Heart left ventricle (tissue), 16 donors: Measurements from ENCODE around the gene CRIP3. TPM values are rescaled to one million over a fixed set of nuclear protein-coding genes. Genes with fewer than 3 reads are reported as not detected.

ENCODE experiments used
- ATAC-seq, 4 donors: fragments of 200-7000 bp; cut with Tn5 transposase; one replicate each; pipeline ENCODE4 v1.9.1; 2020 to 2022; ENCODE audit warnings: moderate library complexity in 4 of 4, mild to moderate bottlenecking in 3 of 4, moderate number of reproducible peaks in 1 of 4
- DNase-seq, 5 donors: peaks; one replicate each; pipeline ENCODE4 v3.0.0-alpha.2; 2020
- H3K27ac ChIP-seq, 12 donors: fragments of 200-600 bp; sonication (generic) in 4 of 12; one replicate each; pipeline versions ENCODE4 v1.5.0 to v1.8.0; 2016 to 2022; ENCODE audit warnings: mild to moderate bottlenecking in 2 of 12
- H3K27me3 ChIP-seq, 9 donors: fragments of 200-600 bp; sonication (generic) in 2 of 9; one replicate each; pipeline versions ENCODE4 v1.5.1 to v1.8.0; 2016 to 2022; ENCODE audit warnings: mild to moderate bottlenecking in 3 of 9
- H3K36me3 ChIP-seq, 9 donors: fragments of 200-600 bp; sonication (generic) in 2 of 9; one replicate each; pipeline versions ENCODE4 v1.5.0 to v1.8.0; 2018 to 2022; ENCODE audit warnings: mild to moderate bottlenecking in 2 of 9
- H3K4me1 ChIP-seq, 12 donors: fragments of 200-600 bp; sonication (generic) in 4 of 12; one replicate each; pipeline versions ENCODE4 v1.5.0 to v1.8.0; 2016 to 2022; ENCODE audit warnings: mild to moderate bottlenecking in 3 of 12
- H3K4me3 ChIP-seq, 12 donors: fragments of 200-600 bp; sonication (generic) in 4 of 12; one replicate each; pipeline versions ENCODE4 v1.5.0 to v1.8.0; 2017 to 2022; ENCODE audit warnings: mild to moderate bottlenecking in 9 of 12, moderate library complexity in 4 of 12
- H3K9me3 ChIP-seq, 12 donors: fragments of 200-600 bp; sonication (generic) in 4 of 12; one replicate each; pipeline versions ENCODE4 v1.5.0 to v1.8.0; 2016 to 2022; ENCODE audit warnings: mild to moderate bottlenecking in 1 of 12
- POLR2A ChIP-seq, 2 donors: fragments of 450-650 bp; IDR thresholded peaks; one replicate each; pipeline ENCODE4 v1.6.1; 2017; ENCODE audit warnings: antibody characterized with exemption in 2 of 2, mild to moderate bottlenecking in 2 of 2, moderate library complexity in 2 of 2
- WGBS, 4 donors: extraction: QIAGEN DNeasy Blood & Tissue Kit in 2 of 4; methylation state at CpG; one replicate each; pipeline versions ENCODE4 v1.1.5 to v1.1.7; 2013 to 2018; 5-methylcytosine and 5-hydroxymethylcytosine counted together
- intact Hi-C, 10 donors: fragments of 100-400 bp; cut with DNase I; formaldehyde crosslinking; loops; one replicate each; pipeline versions ENCODE4 v1.11.1 to v1.14.2; 2022
- polyA plus RNA-seq, 2 donors: library from polyadenylated mRNA; stranded (reverse); fragments of 200-250 nt; gene quantifications; one replicate each; pipeline ENCODE4 v1.2.3, GENCODE V29; 2013
- total RNA-seq, 9 donors: library from RNA; depleted of rRNA in 2 of 9; stranded (reverse); fragments of >200 nt in 2 of 9; fragmentation: NEBNext Ultra II Directional in 3 of 9; extraction: Animal tissue kit (Norgen Biotek cat#: 25700) in 3 of 9; gene quantifications; one replicate each; pipeline versions ENCODE4 v1.1.0 to v1.2.4, GENCODE V29; 2016 to 2023
- TF ChIP-seq, protein P1 (sequence below), 12 donors: fragments of 200-600 bp; sonication (generic) in 4 of 12; IDR thresholded peaks; one replicate each; pipeline versions ENCODE4 v1.5.0 to v1.8.0; 2018 to 2022; ENCODE audit warnings: antibody characterized with exemption in 12 of 12, mild to moderate bottlenecking in 5 of 12
- donor health status: ischemic (EF 13 %, LVEDD 7.1; RV severe dilation, severe dysfunction).
- donor health status: healthy with polysubstance abuse.
- donor health status: DM: no; HTN: yes; CAD: no.
- donor health status: DM: no; HTN: no; CAD: no.
- donor health status: ischemic (EF 25% LVEDD 6.9; RV normal size, moderate dysfunction).
- donor health status: ischemic (EF 25% LVEDD 5.7; RV mildly dilated, moderate dysfunction).
- donor health status: healthy.
- donor health status: DM: yes; HTN: yes; CAD: no.
- donor health status: ischemic (EF 35%, LVEDD 5.7; RV mildly dilated, moderate dysfunction).
- donor health status: nonischemic (EF 11% LVEDD 7.7; RV severe dilation, severe dysfunction).
- donor health status: DM: yes; HTN: yes; CAD: no.
- donor health status: PGD.
- donor health status: ischemic (EF 29% LVEDD 5.4; RV normal size, mild dysfunction).
- donor health status: nonischemic (EF 23%, LVEDD 6.1; RV moderate dilation, normal function).

CRIP3 gene
- total and polyA plus RNA-seq, 11 donors: 3.6 to 66.7 (median 20.9) TPM

DNA sequence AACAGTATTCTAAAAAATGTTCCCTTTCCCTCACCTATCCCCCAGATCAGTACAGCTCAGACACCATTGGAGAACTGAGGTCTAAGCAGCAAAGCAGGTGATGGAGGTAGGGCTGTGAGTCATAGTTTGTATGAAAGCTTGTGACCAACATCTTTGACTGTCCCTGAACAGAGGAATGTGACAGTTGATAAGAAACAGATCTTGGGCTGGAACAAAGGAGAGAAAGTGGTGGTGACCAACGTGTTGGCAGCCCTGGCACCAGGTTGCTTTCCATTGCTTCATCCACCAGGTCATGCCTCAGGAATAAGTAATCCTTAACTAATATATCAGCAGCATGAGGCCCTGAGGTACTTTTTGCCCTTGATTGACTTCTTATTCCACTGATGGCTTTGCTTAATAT, 19.9 kb upstream of the CRIP3 start:
- ATAC-seq: peak; percentile 95 to 98 (median 98)
- intact Hi-C loops: loop anchor here in 2 of 10 donors (2.0 kb wide), 1 partner anchor 60 kb away; no protein-coding TSS in a partner anchor

DNA sequence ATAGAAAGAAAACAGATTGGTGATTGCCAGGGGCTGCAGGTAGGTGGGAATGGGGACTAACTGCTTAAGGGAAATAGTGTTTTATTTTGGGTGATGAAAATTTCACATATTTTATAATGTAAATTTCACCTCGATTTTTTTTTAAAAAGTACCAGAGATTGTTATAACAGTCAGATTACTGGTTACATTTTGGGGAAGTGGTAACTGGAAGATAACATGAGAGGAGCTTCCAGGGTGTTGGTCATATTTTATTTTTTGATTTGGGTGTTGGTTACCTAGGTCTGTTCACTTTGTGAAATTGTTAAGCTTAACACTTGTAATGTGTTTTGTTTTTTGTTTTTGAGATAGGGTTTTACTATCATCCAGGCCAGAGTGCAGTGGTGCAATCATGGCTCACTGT, 17.2 kb upstream of the CRIP3 start:
- Histone ChIP-seq H3K4me3 (no peak overlapping the region), H3K4me1 (peaks cover 0 to 12% (median 0%) of the 10 kb centered on the region in 12 donors), H3K27ac (no peak overlapping the region), H3K36me3 (peaks cover 0 to 21% (median 0%) of the 10 kb centered on the region in 9 donors), H3K27me3 (no peaks in the 10 kb centered on the region), H3K9me3 (peaks cover 0 to 4% (median 0%) of the 10 kb centered on the region in 12 donors)
- intact Hi-C loops: no loop called here
- WGBS, 4 donors: 67 to 81% (median 75%) methylated on average over 1 of the region's 1 CpG
- TF ChIP-seq, protein P1, sequence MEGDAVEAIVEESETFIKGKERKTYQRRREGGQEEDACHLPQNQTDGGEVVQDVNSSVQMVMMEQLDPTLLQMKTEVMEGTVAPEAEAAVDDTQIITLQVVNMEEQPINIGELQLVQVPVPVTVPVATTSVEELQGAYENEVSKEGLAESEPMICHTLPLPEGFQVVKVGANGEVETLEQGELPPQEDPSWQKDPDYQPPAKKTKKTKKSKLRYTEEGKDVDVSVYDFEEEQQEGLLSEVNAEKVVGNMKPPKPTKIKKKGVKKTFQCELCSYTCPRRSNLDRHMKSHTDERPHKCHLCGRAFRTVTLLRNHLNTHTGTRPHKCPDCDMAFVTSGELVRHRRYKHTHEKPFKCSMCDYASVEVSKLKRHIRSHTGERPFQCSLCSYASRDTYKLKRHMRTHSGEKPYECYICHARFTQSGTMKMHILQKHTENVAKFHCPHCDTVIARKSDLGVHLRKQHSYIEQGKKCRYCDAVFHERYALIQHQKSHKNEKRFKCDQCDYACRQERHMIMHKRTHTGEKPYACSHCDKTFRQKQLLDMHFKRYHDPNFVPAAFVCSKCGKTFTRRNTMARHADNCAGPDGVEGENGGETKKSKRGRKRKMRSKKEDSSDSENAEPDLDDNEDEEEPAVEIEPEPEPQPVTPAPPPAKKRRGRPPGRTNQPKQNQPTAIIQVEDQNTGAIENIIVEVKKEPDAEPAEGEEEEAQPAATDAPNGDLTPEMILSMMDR (IDR thresholded peaks at IDR 0.05): no peak
- TF ChIP-seq POLR2A (IDR thresholded peaks at IDR 0.05): no peak
- ATAC-seq (no peak), DNase-seq (no peak)

More for the DNA sequence above, 19.9 kb upstream of the CRIP3 start:
- H3K4me1 ChIP-seq: peaks cover 0 to 12% (median 0%) of the 10 kb centered on the region in 12 donors
- H3K27me3 ChIP-seq: no peaks in the 10 kb centered on the region
- H3K4me3 ChIP-seq: no peak overlapping the region
- peak overlapping the region; percentile 29 to 94 (median 77) for H3K27ac ChIP-seq
- DNase-seq: peak in 4 of 5 donors; percentile 52 to 83 (median 62)
- WGBS, 4 donors: 24 to 67% (median 35%) methylated on average over 1 of the region's 1 CpG
- H3K9me3 ChIP-seq: peaks cover 0 to 4% (median 0%) of the 10 kb centered on the region in 12 donors
- peaks cover 0 to 21% (median 0%) of the 10 kb centered on the region in 9 donors for H3K36me3 ChIP-seq
- TF ChIP-seq, protein P1 (IDR thresholded peaks at IDR 0.05): no peak
- TF ChIP-seq POLR2A (IDR thresholded peaks at IDR 0.05): no peak

DNA sequence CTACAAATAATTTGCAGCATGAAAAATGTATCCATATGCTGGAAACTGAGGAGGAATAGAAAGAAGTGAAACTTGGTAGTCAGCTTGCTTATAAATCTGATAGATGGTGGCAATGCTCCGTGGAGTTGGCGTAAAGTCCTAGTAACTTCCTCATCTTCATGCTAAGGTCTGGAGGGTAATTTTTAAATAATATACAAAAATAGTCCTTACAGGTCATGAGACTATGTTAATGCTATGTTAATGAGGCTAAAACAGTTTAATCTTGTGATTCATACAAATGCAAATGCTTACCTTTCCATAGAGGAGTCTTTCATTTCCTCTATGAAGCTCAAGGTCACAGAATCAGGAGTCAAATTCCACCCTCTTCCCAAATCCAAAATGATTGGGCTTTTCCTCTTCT, 9.4 kb upstream of the CRIP3 start:
- intact Hi-C loops: no loop called here
- WGBS, 4 donors: 90 to 100% (median 92%) methylated on average over 2 of the region's 2 CpGs

DNA sequence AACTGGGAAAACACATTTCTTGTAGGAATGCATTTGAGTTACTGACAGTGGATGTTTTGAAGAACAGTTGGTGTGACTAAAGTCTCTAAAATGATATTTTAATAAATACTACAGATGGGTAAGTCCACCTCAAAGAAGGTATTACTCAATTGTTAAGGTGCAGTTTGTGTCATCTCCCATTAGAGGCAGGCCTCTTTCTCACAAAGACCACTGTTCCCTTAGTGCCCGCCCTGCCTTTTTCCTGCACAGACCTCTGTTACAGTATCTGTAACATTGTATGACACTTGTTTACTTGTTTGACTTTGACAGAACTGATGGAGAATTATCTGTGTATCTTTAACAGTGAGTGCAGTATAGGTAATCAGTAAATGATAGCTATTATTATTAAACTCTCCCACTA, 5.2 kb upstream of the CRIP3 start:
- Histone ChIP-seq H3K4me3 (no peak overlapping the region), H3K36me3 (no peaks in the 10 kb centered on the region), H3K9me3 (no peaks in the 10 kb centered on the region), H3K27ac (no peak overlapping the region), H3K27me3 (peaks cover 0 to 3% (median 0%) of the 10 kb centered on the region in 9 donors), H3K4me1 (peaks cover 0 to 39% (median under 1%) of the 10 kb centered on the region in 12 donors)
- ATAC-seq (no peak), DNase-seq (no peak)
- intact Hi-C loops: no loop called here
- TF ChIP-seq, protein P1 (IDR thresholded peaks at IDR 0.05): no peak
- no peak for TF ChIP-seq POLR2A (IDR thresholded peaks at IDR 0.05)
- WGBS, 4 donors: 88 to 100% (median 97%) methylated on average over 1 of the region's 1 CpG

More for the DNA sequence above, 9.4 kb upstream of the CRIP3 start:
- no peaks in the 10 kb centered on the region for H3K9me3 ChIP-seq
- DNase-seq (no peak), ATAC-seq (no peak)
- peaks cover 0 to 9% (median 0%) of the 10 kb centered on the region in 12 donors for H3K4me1 ChIP-seq
- H3K27ac ChIP-seq: no peak overlapping the region
- TF ChIP-seq POLR2A (IDR thresholded peaks at IDR 0.05): no peak
- TF ChIP-seq, protein P1 (IDR thresholded peaks at IDR 0.05): no peak
- H3K36me3 ChIP-seq: no peaks in the 10 kb centered on the region
- H3K27me3 ChIP-seq: no peaks in the 10 kb centered on the region
- H3K4me3 ChIP-seq: no peak overlapping the region
